Islet of Langerhans (tissue), 1 donor: ENCODE measurements around the gene FOXO3B.
"Not testable (repeated sequence)": the region's sequence is repeated elsewhere in the genome, so short reads cannot be mapped to it uniquely, and the experiment has no call there.

ENCODE experiments used
- FAIRE-seq: peaks from one replicate; lab custom pipeline; 2011; peaks lifted over from hg19 to GRCh38; lab: Jason Lieb, UNC

FOXO3B gene

GRCh38 chr17:18650094-18650493, 32.0 kb downstream of the FOXO3B start:
- FAIRE-seq: not testable (repeated sequence)

- FAIRE-seq: not testable (repeated sequence)
These were observed 37.8 kb downstream of the FOXO3B start, which contains the start of gene TBC1D28 for GRCh38 chr17:18644291-18644690. TSS of gene TBC1D28 (minus strand) at chr17:18644391. CDS start at chr17:18641352, 3,039 bp downstream.

- FAIRE-seq: not testable (repeated sequence)
These were observed 39.0 kb downstream of the FOXO3B start for GRCh38 chr17:18643124-18643523.

GRCh38 chr17:18638357-18638756, 43.8 kb downstream of the FOXO3B start:
- FAIRE-seq: not testable (repeated sequence)

GRCh38 chr17:18636237-18636636, 45.9 kb downstream of the FOXO3B start:
- not testable (repeated sequence) for FAIRE-seq

GRCh38 chr17:18635773-18636172, 46.3 kb downstream of the FOXO3B start:
- FAIRE-seq: not testable (repeated sequence)

- FAIRE-seq: not testable (repeated sequence)
These were observed 47.4 kb downstream of the FOXO3B start for GRCh38 chr17:18634550-18635263.
